Suprapubic skin (tissue), 4 donors: ENCODE measurements around the gene PCDHA1. TPM values are rescaled to one million over a fixed set of nuclear protein-coding genes. Genes with fewer than 3 reads are reported as not detected.
"Not testable (repeated sequence)": the region's sequence is repeated elsewhere in the genome, so short reads cannot be mapped to it uniquely, and the experiment has no call there.

Experiments used
- DNase-seq, 2 donors: peaks; one replicate each; pipeline ENCODE4 v3.0.0-alpha.2; 2019; ENCODE audit warnings: low spot score in 2 of 2
- H3K27ac ChIP-seq: fragments of 200-600 bp; sonication (generic); one replicate; pipeline ENCODE4 v1.5.1; 2019
- H3K27me3 ChIP-seq: fragments of 200-600 bp; sonication (generic); one replicate; pipeline ENCODE4 v1.5.1; 2019
- H3K36me3 ChIP-seq: fragments of 200-600 bp; sonication (generic); one replicate; pipeline ENCODE4 v1.5.1; 2019
- H3K4me1 ChIP-seq: fragments of 200-600 bp; sonication (generic); one replicate; pipeline ENCODE4 v1.5.1; 2019
- H3K4me3 ChIP-seq: fragments of 200-600 bp; sonication (generic); one replicate; pipeline ENCODE4 v1.5.1; 2019; ENCODE audit warnings: mild to moderate bottlenecking
- H3K9me3 ChIP-seq: fragments of 200-600 bp; sonication (generic); one replicate; pipeline ENCODE4 v1.5.1; 2019
- EP300 ChIP-seq: sonication (generic); formaldehyde crosslinking; IDR thresholded peaks from one replicate; pipeline ENCODE4 v1.6.1; 2017; ENCODE audit warnings: antibody characterized with exemption
- POLR2A ChIP-seq, 2 donors: fragments of 450-650 bp; IDR thresholded peaks; one replicate each; pipeline ENCODE4 v1.6.1; 2017; ENCODE audit warnings: antibody characterized with exemption in 2 of 2, mild to moderate bottlenecking in 2 of 2, moderate library complexity in 2 of 2
- POLR2AphosphoS5 ChIP-seq, 3 donors: sonication (generic); formaldehyde crosslinking; IDR thresholded peaks; one replicate each; pipeline ENCODE4 v1.6.1; 2017; ENCODE audit warnings: antibody characterized with exemption in 3 of 3
- WGBS: methylation state at CpG from one replicate; pipeline ENCODE4 v1.1.5; 2018; 5-methylcytosine and 5-hydroxymethylcytosine counted together
- total RNA-seq, 4 donors: library from RNA; depleted of rRNA; stranded (reverse); fragments of >200 nt; gene quantifications; one replicate each; pipeline ENCODE4 v1.1.0, GENCODE V29; 2016
- TF ChIP-seq, protein P1 (sequence below), 2 donors: fragments of 200-600 bp in 1 of 2; fragments of 450-650 bp in 1 of 2; sonication (generic) in 1 of 2; IDR thresholded peaks; one replicate each; pipeline ENCODE4 v1.5.1; 2016 to 2019; ENCODE audit warnings: antibody characterized with exemption in 2 of 2, mild to moderate bottlenecking in 1 of 2, moderate library complexity in 1 of 2

Gene PCDHA1
- total RNA-seq, 4 donors from 2014 or later, result not detected

DNA sequence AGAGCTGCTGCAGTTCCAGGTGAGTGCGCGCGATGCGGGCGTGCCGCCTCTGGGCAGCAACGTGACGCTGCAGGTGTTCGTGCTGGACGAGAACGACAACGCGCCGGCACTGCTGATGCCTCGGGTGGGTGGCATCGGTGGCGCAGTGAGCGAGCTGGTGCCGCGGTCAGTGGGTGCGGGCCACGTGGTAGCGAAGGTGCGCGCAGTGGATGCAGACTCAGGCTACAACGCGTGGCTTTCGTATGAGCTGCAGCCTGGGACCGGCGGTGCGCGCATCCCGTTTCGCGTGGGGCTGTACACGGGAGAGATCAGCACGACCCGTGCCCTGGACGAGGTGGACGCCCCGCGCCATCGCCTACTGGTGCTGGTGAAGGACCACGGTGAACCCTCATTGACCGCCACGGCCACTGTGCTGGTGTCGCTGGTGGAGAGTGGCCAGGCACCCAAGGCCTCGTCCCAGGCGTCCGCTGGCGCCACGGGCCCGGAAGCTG, 16.9 kb downstream of the PCDHA1 start:
- WGBS, result 57% methylated on average over 23 of the region's 53 CpGs
- no peak overlapping the region for H3K4me3 ChIP-seq

DNA sequence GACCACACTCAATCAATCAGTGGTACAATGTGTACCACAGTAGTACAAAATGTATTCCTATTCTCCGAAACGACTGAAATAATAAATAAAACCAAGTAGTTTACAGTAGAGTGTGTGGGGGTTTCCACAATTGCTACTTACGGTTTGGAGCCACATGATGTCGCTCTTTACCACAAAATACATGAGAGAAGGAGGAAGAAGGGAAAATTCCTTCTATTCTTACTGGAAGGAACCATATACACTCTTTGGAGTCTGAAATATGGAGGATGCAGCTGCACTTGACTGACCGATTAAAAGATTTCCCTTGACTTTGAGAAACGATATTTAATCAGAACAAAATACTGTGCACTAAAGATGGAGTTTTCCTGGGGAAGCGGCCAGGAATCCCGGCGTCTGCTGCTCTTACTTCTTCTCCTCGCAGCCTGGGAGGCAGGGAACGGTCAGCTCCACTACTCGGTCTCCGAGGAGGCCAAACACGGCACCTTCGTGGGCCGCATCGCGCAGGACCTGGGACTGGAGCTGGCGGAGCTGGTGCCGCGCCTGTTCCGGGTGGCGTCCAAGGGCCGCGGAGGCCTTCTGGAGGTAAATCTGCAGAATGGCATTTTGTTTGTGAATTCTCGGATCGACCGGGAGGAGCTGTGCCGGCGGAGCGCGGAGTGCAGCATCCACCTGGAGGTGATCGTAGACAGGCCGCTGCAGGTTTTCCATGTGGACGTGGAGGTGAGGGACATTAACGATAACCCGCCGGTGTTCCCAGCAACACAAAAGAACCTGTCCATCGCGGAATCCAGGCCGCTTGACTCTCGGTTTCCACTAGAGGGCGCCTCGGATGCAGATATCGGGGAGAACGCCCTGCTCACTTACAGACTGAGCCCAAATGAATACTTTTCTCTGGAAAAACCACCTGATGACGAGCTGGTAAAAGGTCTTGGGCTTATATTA, 21.2 kb downstream of the PCDHA1 start, which contains the start of gene PCDHA4:
PCDHA4 (plus strand) TSS at position 235 of the 942 bp plus-strand sequence.
- no peaks in the 10 kb centered on the region for H3K4me1 ChIP-seq
- H3K36me3 ChIP-seq, result no peaks in the 10 kb centered on the region
- no peak for DNase-seq
- no peak within 1 kb of the TSS for H3K27ac ChIP-seq
- WGBS, result 20% methylated on average over 28 of the region's 47 CpGs
- peak within 1 kb of the TSS; percentile 33 for H3K4me3 ChIP-seq
- peaks cover 4% of the 10 kb centered on the region for H3K27me3 ChIP-seq
- H3K9me3 ChIP-seq, result peaks cover 31% of the 10 kb centered on the region
- no peak for TF ChIP-seq POLR2A (IDR thresholded peaks at IDR 0.05)
- TF ChIP-seq POLR2AphosphoS5 (IDR thresholded peaks at IDR 0.05), result no peak
- TF ChIP-seq, protein P1, sequence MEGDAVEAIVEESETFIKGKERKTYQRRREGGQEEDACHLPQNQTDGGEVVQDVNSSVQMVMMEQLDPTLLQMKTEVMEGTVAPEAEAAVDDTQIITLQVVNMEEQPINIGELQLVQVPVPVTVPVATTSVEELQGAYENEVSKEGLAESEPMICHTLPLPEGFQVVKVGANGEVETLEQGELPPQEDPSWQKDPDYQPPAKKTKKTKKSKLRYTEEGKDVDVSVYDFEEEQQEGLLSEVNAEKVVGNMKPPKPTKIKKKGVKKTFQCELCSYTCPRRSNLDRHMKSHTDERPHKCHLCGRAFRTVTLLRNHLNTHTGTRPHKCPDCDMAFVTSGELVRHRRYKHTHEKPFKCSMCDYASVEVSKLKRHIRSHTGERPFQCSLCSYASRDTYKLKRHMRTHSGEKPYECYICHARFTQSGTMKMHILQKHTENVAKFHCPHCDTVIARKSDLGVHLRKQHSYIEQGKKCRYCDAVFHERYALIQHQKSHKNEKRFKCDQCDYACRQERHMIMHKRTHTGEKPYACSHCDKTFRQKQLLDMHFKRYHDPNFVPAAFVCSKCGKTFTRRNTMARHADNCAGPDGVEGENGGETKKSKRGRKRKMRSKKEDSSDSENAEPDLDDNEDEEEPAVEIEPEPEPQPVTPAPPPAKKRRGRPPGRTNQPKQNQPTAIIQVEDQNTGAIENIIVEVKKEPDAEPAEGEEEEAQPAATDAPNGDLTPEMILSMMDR (IDR thresholded peaks at IDR 0.05), result no peak

More for the DNA sequence above, 16.9 kb downstream of the PCDHA1 start:
- H3K27me3 ChIP-seq, result peaks cover 4% of the 10 kb centered on the region
- H3K9me3 ChIP-seq, result peaks cover 21% of the 10 kb centered on the region
- no peak overlapping the region for H3K27ac ChIP-seq
- no peak for DNase-seq
- no peaks in the 10 kb centered on the region for H3K4me1 ChIP-seq
- TF ChIP-seq, protein P1 (IDR thresholded peaks at IDR 0.05), result no peak
- no peak for TF ChIP-seq POLR2AphosphoS5 (IDR thresholded peaks at IDR 0.05)
- no peak for TF ChIP-seq EP300
- no peak for TF ChIP-seq POLR2A (IDR thresholded peaks at IDR 0.05)
- no peaks in the 10 kb centered on the region for H3K36me3 ChIP-seq

DNA sequence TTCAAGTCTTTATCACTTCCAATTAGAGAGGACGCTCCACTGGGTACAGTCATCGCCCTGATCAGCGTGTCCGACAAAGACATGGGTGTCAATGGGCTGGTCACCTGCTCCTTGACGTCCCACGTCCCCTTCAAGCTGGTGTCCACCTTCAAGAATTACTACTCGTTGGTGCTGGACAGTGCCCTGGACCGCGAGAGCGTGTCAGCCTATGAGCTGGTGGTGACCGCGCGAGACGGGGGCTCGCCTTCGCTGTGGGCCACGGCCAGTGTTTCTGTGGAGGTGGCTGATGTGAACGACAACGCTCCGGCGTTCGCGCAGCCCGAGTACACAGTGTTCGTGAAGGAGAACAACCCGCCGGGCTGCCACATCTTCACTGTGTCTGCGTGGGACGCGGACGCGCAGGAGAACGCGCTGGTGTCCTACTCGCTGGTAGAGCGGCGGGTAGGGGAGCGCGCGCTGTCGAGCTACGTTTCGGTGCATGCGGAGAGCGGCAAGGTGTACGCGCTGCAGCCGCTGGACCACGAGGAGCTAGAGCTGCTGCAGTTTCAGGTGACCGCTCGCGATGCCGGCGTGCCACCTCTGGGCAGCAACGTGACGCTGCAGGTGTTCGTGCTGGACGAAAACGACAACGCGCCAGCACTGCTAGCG, 22.4 kb downstream of the PCDHA1 start:
- not testable (repeated sequence) for H3K36me3 ChIP-seq, H3K4me1 ChIP-seq, H3K27me3 ChIP-seq, H3K4me3 ChIP-seq, H3K27ac ChIP-seq, DNase-seq
- WGBS, result 74% methylated on average over 22 of the region's 62 CpGs
- H3K9me3 ChIP-seq, result peaks cover 21% of the 10 kb centered on the region

DNA sequence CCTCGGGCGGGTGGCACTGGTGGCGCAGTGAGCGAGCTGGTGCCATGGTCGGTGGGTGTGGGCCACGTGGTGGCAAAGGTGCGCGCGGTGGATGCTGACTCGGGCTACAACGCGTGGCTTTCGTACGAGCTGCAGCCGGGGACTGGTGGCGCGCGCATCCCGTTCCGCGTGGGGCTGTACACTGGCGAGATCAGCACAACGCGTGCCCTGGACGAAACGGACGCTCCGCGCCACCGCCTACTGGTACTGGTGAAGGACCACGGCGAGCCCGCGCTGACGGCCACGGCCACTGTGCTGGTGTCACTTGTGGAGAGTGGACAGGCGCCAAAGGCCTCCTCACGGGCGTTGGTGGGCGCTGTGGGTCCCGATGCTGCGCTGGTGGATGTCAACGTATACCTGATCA, 22.9 kb downstream of the PCDHA1 start:
- Histone ChIP-seq H3K36me3 (no peaks in the 10 kb centered on the region), H3K4me3 (no peak overlapping the region), H3K9me3 (peaks cover 21% of the 10 kb centered on the region), H3K27me3 (peaks cover 4% of the 10 kb centered on the region), H3K27ac (no peak overlapping the region), H3K4me1 (no peaks in the 10 kb centered on the region)
- no peak for TF ChIP-seq POLR2AphosphoS5 (IDR thresholded peaks at IDR 0.05)
- no peak for TF ChIP-seq POLR2A (IDR thresholded peaks at IDR 0.05)
- TF ChIP-seq, protein P1 (IDR thresholded peaks at IDR 0.05), result no peak
- no peak for TF ChIP-seq EP300
- no peak for DNase-seq
- no CpG with 5 or more reads among the region's 43 CpGs for WGBS

DNA sequence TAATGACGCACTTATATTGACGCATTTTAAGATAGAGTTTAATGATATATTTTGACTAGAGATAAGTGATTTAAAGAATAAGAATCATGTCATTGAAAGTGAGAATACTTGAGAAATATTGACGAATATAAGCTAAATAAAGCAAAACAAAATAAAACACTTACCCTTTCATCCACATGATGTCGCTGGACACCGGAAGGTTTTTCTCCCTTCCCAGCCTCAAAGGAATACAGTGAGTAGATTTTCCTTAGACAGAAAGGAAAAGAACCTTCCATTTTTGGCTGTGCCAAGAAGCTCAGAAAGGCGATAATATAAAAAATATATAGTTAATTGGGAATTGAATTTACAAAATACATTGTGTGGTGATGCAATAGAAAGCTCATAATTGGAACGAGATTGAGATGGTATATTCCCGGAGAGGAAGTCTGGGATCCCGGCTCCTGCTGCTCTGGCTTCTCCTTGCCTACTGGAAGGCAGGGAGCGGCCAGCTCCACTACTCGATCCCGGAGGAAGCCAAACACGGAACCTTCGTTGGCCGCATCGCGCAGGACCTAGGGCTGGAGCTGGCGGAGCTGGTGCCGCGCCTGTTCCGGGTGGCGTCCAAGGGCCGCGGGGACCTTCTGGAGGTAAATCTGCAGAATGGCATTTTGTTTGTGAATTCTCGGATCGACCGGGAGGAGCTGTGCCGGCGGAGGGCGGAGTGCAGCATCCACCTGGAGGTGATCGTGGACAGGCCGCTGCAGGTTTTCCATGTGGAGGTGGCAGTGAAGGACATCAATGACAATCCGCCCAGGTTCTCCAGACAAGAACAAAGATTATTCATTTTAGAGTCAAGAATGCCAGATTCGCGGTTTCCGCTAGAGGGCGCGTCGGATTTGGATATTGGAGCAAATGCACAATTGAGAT, 35.7 kb downstream of the PCDHA1 start, which contains the start of gene PCDHA5:
PCDHA5 (plus strand) TSS at position 239 of the 906 bp plus-strand sequence.
- 29% methylated on average over 35 of the region's 39 CpGs for WGBS
- no peak for DNase-seq
- H3K27me3 ChIP-seq, result peaks cover 6% of the 10 kb centered on the region

More for the DNA sequence above, 35.7 kb downstream of the PCDHA1 start, which contains the start of gene PCDHA5:
- Histone ChIP-seq H3K4me1 (no peaks in the 10 kb centered on the region), H3K27ac (no peak within 1 kb of the TSS), H3K36me3 (no peaks in the 10 kb centered on the region), H3K9me3 (peaks cover 25% of the 10 kb centered on the region), H3K4me3 (no peak within 1 kb of the TSS)
- TF ChIP-seq, protein P1 (IDR thresholded peaks at IDR 0.05), result no peak
- TF ChIP-seq POLR2A (IDR thresholded peaks at IDR 0.05) (no peak), EP300 (no peak), POLR2AphosphoS5 (IDR thresholded peaks at IDR 0.05) (no peak)
